Measurements from ENCODE around the gene ZNF710. TPM values are rescaled to one million over a fixed set of nuclear protein-coding genes. Genes with fewer than 3 reads are reported as not detected.

Gene ZNF710
- total RNA-seq, 3 donors from 2014 or later (not counting 1 experiment from before 2014, with no cell fraction given) = 26.5 to 43.1 (median 26.6) TPM

- no peak for DNase-seq
- Mint-ChIP-seq H3K9me3 (no peaks in the 10 kb centered on the region), H3K4me3 (no peak overlapping the region), H3K4me1 (no peaks in the 10 kb centered on the region), H3K27me3 (ENCODE audit: low read depth in 2 of 2) (no peaks in the 10 kb centered on the region), H3K27ac (peak overlapping the region in 1 of 2 donors; percentile 72), H3K36me3 (no peaks in the 10 kb centered on the region)
- peaks cover 27% of the 10 kb centered on the region for H3K36me3 ChIP-seq (ENCODE audit: control insufficient read depth, insufficient read depth, low read length)
- H3K4me1 ChIP-seq (ENCODE audit: control insufficient read depth, insufficient read depth, low read length) = no peaks in the 10 kb centered on the region
- ATAC-seq = no peak
- no peak overlapping the region for H3K27ac ChIP-seq (ENCODE audit: low read length)
- intact Hi-C loops (cut with micrococcal nuclease) = no loop called here
- TF ChIP-seq CTCF (IDR thresholded peaks at IDR 0.05) = no peak
- H3K27me3 ChIP-seq (ENCODE audit: control insufficient read depth, insufficient read depth, low read length) = no peaks in the 10 kb centered on the region
- 95% methylated on average over 28 of the region's 28 CpGs for WGBS (ENCODE audit: insufficient coverage)
- no peak overlapping the region for H3K4me3 ChIP-seq (ENCODE audit: low read length)
- H3K9me3 ChIP-seq (ENCODE audit: control insufficient read depth, insufficient read depth, low read length) = no peaks in the 10 kb centered on the region
These were observed 78.7 kb downstream of the ZNF710 start for GRCh38 chr15:90079619-90080457.

DNA sequence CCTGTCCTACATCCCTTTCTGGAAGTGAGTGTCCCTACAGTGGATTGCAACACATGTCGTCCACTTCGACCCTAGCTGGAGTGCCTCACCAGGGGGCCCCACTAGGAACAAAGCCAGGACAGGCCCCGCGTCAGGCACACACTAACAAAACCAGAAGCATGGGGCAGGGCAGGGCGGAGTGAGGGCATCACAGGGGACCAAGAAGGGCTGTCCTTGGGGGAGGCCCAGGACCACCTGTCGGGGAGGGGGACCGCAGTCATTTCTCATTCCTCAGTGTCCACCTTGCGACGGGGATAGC, 79.3 kb downstream of the ZNF710 start:
- Mint-ChIP-seq H3K9me3 (no peaks in the 10 kb centered on the region), H3K36me3 (no peaks in the 10 kb centered on the region), H3K27me3 (ENCODE audit: low read depth in 2 of 2) (no peaks in the 10 kb centered on the region), H3K4me1 (no peaks in the 10 kb centered on the region), H3K27ac (peak overlapping the region in 1 of 2 donors; percentile 72), H3K4me3 (no peak overlapping the region)
- DNase-seq (no peak), ATAC-seq (no peak)
- no peaks in the 10 kb centered on the region for H3K9me3 ChIP-seq (ENCODE audit: control insufficient read depth, insufficient read depth, low read length)
- intact Hi-C loops (cut with micrococcal nuclease) = no loop called here
- 91% methylated on average over 9 of the region's 9 CpGs for WGBS (ENCODE audit: insufficient coverage)
- H3K4me3 ChIP-seq (ENCODE audit: low read length) = no peak overlapping the region
- H3K27ac ChIP-seq (ENCODE audit: low read length) = no peak overlapping the region
- H3K4me1 ChIP-seq (ENCODE audit: control insufficient read depth, insufficient read depth, low read length) = no peaks in the 10 kb centered on the region
- no peaks in the 10 kb centered on the region for H3K27me3 ChIP-seq (ENCODE audit: control insufficient read depth, insufficient read depth, low read length)
- TF ChIP-seq CTCF (IDR thresholded peaks at IDR 0.05) = no peak
- peaks cover 30% of the 10 kb centered on the region for H3K36me3 ChIP-seq (ENCODE audit: control insufficient read depth, insufficient read depth, low read length)

DNA sequence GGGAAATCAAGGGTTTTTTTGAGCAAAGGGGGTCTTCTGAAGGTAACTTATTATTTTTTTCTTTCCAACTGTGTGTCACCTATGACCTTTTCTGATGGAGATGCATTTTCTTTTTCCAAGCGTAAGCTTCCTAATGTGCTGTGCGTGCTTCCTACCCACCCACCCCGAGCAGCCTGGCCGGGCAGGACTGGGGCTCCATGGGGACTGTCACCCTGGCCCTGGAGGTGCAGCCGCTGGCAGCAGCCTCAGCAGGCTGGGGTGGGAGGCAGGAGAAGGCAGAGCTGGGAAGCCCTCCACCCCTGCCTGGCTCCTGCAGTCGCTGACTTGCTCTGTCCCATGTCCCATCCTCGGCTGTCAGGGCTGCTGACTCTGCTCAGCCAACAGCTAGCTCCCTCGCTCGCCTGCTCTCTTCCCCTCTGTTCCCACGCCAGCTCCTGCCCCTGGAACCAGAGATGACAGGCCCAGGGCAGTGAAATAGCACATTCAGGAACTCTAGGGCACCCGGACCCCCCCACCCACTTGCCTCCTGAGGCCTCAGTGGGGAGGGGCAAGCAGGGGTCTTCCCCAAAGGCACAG, 79.8 kb downstream of the ZNF710 start:
- H3K36me3 ChIP-seq (ENCODE audit: control insufficient read depth, insufficient read depth, low read length) = peaks cover 31% of the 10 kb centered on the region
- peak overlapping the region in 1 of 2 donors; percentile 72 for H3K27ac Mint-ChIP-seq

More for the DNA sequence above, 79.8 kb downstream of the ZNF710 start:
- no peaks in the 10 kb centered on the region for H3K27me3 Mint-ChIP-seq (ENCODE audit: low read depth in 2 of 2)
- H3K4me3 Mint-ChIP-seq = no peak overlapping the region
- DNase-seq (no peak), ATAC-seq (no peak)
- H3K27me3 ChIP-seq (ENCODE audit: control insufficient read depth, insufficient read depth, low read length) = no peaks in the 10 kb centered on the region
- no peak for TF ChIP-seq CTCF (IDR thresholded peaks at IDR 0.05)
- H3K36me3 Mint-ChIP-seq = no peaks in the 10 kb centered on the region
- no peak overlapping the region for H3K4me3 ChIP-seq (ENCODE audit: low read length)
- H3K9me3 ChIP-seq (ENCODE audit: control insufficient read depth, insufficient read depth, low read length) = no peaks in the 10 kb centered on the region
- no peaks in the 10 kb centered on the region for H3K9me3 Mint-ChIP-seq
- WGBS (ENCODE audit: insufficient coverage) = 95% methylated on average over 11 of the region's 11 CpGs
- H3K4me1 Mint-ChIP-seq = no peaks in the 10 kb centered on the region
- H3K27ac ChIP-seq (ENCODE audit: low read length) = no peak overlapping the region
- H3K4me1 ChIP-seq (ENCODE audit: control insufficient read depth, insufficient read depth, low read length) = no peaks in the 10 kb centered on the region
- intact Hi-C loops (cut with micrococcal nuclease) = no loop called here
